Transverse colon (tissue), 4 donors: ENCODE data around the gene CPNE4. TPM values are rescaled to one million over a fixed set of nuclear protein-coding genes. Genes with fewer than 3 reads are reported as not detected.

Experiments used
- DNase-seq: peaks from one replicate; pipeline ENCODE4 v3.0.0-alpha.2; 2019
- H3K27ac ChIP-seq, 4 donors: fragments of 200-600 bp; sonication (generic); 2 replicates each; pipeline ENCODE4 v1.5.1; 2016 to 2018; ENCODE audit warnings: inconsistent platforms in 4 of 4
- H3K27me3 ChIP-seq: fragments of 200-600 bp; sonication (generic); 2 replicates; pipeline ENCODE4 v1.5.1; 2017; ENCODE audit warnings: inconsistent platforms
- H3K36me3 ChIP-seq, 4 donors: fragments of 200-600 bp; sonication (generic); 2 replicates each; pipeline ENCODE4 v1.5.1; 2017 to 2019; ENCODE audit warnings: inconsistent platforms in 4 of 4
- H3K4me1 ChIP-seq, 4 donors: fragments of 200-600 bp; sonication (generic); 2 replicates each; pipeline ENCODE4 v1.5.1; 2017 to 2020; ENCODE audit warnings: inconsistent platforms in 4 of 4
- H3K4me3 ChIP-seq, 4 donors: fragments of 200-600 bp; sonication (generic); 1 replicate in 1 of 4; 2 replicates in 3 of 4; pipeline versions ENCODE4 v1.5.1 to v1.6.1; 2017 to 2019; ENCODE audit warnings: inconsistent platforms in 4 of 4
- H3K9me3 ChIP-seq, 2 donors: fragments of 200-600 bp; sonication (generic); 2 replicates each; pipeline ENCODE4 v1.5.1; 2017 to 2019; ENCODE audit warnings: inconsistent platforms in 2 of 2
- EP300 ChIP-seq: sonication (generic); formaldehyde crosslinking; IDR thresholded peaks from one replicate; pipeline ENCODE4 v1.6.1; 2017; ENCODE audit warnings: antibody characterized with exemption, low read depth
- POLR2A ChIP-seq: fragments of 450-650 bp; IDR thresholded peaks from one replicate; pipeline ENCODE4 v1.6.1; 2016; ENCODE audit warnings: antibody characterized with exemption, mild to moderate bottlenecking, moderate library complexity
- POLR2AphosphoS5 ChIP-seq, 3 donors: sonication (generic); formaldehyde crosslinking; IDR thresholded peaks; one replicate each; pipeline ENCODE4 v1.6.1; 2016; ENCODE audit warnings: antibody characterized with exemption in 3 of 3
- WGBS, 2 donors: methylation state at CpG; one replicate each; pipeline ENCODE4 v1.1.5; 2018; ENCODE audit warnings: low coverage in 1 of 2; 5-methylcytosine and 5-hydroxymethylcytosine counted together
- in situ Hi-C, 4 donors: fragments of 200-750 bp; cut with MboI; loops; one replicate each; pipeline versions ENCODE4 v1.15.0 to v1.15.1; 2017; ENCODE audit warnings: low sequenced_read_pairs in 3 of 4, low pct_ligation_motif_present in 1 of 4, low pct_unique_long_range_greater_than_20kb in 1 of 4
- intact Hi-C: fragments of 100-400 bp; cut with DNase I; formaldehyde crosslinking; loops from one replicate; pipeline ENCODE4 v1.15.1; 2023; ENCODE audit warnings: low total_unique reads
- total RNA-seq, 4 donors: library from RNA; depleted of rRNA; stranded (reverse); fragments of >200 nt; gene quantifications; one replicate each; pipeline ENCODE4 v1.1.0, GENCODE V29; 2016
- TF ChIP-seq, protein P1 (sequence below), 5 experiments: fragments of 200-600 bp in 3 of 5; fragments of 450-650 bp in 2 of 5; sonication (generic) in 3 of 5; IDR thresholded peaks; 1 replicate in 2 of 5; 2 replicates in 3 of 5; pipeline ENCODE4 v1.5.1; 2016 to 2017; ENCODE audit warnings: antibody characterized with exemption in 5 of 5, inconsistent platforms in 3 of 5, mild to moderate bottlenecking in 2 of 5, moderate library complexity in 1 of 5

The CPNE4 gene
- total RNA-seq, 4 donors from 2014 or later, result 0.16 to 1.5 TPM; not detected in 2

DNA sequence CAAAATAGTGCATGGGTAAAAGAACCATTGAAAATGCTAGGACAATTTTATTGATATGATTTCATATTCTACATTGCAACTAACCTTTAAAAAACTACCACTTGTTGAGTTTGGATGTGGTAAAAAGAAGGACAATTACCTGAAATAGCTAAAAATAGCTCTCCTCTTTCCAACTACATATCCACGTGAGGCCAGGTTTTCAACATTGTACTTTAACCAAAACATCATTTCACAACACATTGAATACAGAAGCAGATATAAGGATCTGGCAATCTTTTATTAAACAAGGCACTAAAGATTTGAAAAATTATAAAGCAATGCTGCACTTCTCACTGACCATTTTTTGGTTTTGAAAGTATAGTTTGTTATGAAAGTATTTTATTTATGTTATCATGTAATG is 504.0 kb downstream of the CPNE4 start:
- TF ChIP-seq POLR2A, result no peak
- Histone ChIP-seq H3K9me3 (no peaks in the 10 kb centered on the region), H3K36me3 (no peaks in the 10 kb centered on the region), H3K4me3 (no peak overlapping the region), H3K27me3 (peaks cover 30% of the 10 kb centered on the region), H3K4me1 (no peaks in the 10 kb centered on the region), H3K27ac (no peak overlapping the region)
- no peak for DNase-seq
- in situ Hi-C loops (no loop called here), intact Hi-C loops (no loop called here)
- WGBS, 2 donors, result 52 to 70% methylated on average over 1 of the region's 1 CpG

DNA sequence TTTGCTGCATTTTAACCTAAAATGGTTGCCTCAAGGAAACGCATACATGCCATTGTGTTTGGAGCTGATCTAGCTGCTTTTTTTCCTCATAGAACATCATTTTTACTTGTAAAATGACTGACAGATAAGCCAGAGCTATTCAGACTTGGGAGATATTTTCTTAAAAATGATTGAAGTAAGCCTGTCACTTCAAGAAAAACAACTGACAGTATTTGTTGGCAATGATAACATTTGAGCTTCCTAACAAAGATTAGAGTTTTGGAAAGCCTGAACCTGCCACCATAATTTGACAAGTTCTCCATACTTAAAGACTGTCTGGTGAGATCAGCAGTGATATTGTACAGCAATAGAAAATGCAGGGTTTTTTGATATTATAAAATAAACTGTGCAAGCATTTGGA is 504.4 kb downstream of the CPNE4 start:
- WGBS, 2 donors, result 88 to 92% methylated on average over 1 of the region's 1 CpG
- Histone ChIP-seq H3K9me3 (no peaks in the 10 kb centered on the region), H3K27me3 (peaks cover 30% of the 10 kb centered on the region), H3K27ac (no peak overlapping the region), H3K4me1 (no peaks in the 10 kb centered on the region), H3K36me3 (no peaks in the 10 kb centered on the region), H3K4me3 (no peak overlapping the region)
- no peak for DNase-seq
- in situ Hi-C loops (no loop called here), intact Hi-C loops (no loop called here)
- no peak for TF ChIP-seq POLR2A
- TF ChIP-seq EP300, result no peak
- no peak for TF ChIP-seq POLR2AphosphoS5 (IDR thresholded peaks at IDR 0.05)
- TF ChIP-seq, protein P1, sequence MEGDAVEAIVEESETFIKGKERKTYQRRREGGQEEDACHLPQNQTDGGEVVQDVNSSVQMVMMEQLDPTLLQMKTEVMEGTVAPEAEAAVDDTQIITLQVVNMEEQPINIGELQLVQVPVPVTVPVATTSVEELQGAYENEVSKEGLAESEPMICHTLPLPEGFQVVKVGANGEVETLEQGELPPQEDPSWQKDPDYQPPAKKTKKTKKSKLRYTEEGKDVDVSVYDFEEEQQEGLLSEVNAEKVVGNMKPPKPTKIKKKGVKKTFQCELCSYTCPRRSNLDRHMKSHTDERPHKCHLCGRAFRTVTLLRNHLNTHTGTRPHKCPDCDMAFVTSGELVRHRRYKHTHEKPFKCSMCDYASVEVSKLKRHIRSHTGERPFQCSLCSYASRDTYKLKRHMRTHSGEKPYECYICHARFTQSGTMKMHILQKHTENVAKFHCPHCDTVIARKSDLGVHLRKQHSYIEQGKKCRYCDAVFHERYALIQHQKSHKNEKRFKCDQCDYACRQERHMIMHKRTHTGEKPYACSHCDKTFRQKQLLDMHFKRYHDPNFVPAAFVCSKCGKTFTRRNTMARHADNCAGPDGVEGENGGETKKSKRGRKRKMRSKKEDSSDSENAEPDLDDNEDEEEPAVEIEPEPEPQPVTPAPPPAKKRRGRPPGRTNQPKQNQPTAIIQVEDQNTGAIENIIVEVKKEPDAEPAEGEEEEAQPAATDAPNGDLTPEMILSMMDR (IDR thresholded peaks at IDR 0.05), result no peak

- TF ChIP-seq POLR2AphosphoS5 (IDR thresholded peaks at IDR 0.05) (no peak), POLR2A (no peak), EP300 (no peak)
- TF ChIP-seq, protein P1 (IDR thresholded peaks at IDR 0.05), result peak in 1 of 5 experiments; percentile 16
- peaks cover 30% of the 10 kb centered on the region for H3K27me3 ChIP-seq
- DNase-seq, result no peak
- WGBS, 2 donors, result 38% methylated on average over 37 of the region's 37 CpGs; no CpG with 5 or more reads in 1 of the 2 donors
- intact Hi-C loops (no loop called here), in situ Hi-C loops (no loop called here)
- H3K4me3 ChIP-seq, result peak overlapping the region in 2 of 4 donors; percentile 12 to 38
- H3K9me3 ChIP-seq, result no peaks in the 10 kb centered on the region
- no peak overlapping the region for H3K27ac ChIP-seq
- no peaks in the 10 kb centered on the region for H3K4me1 ChIP-seq
- H3K36me3 ChIP-seq, result no peaks in the 10 kb centered on the region
Observed at GRCh38 chr3:131526801-131527347, 507.9 kb downstream of the CPNE4 start.

GRCh38 chr3:131518680-131519079 is 516.1 kb downstream of the CPNE4 start:
- DNase-seq, result no peak
- no peaks in the 10 kb centered on the region for H3K27me3 ChIP-seq
- TF ChIP-seq EP300 (no peak), POLR2A (no peak), POLR2AphosphoS5 (IDR thresholded peaks at IDR 0.05) (no peak)
- TF ChIP-seq, protein P1 (IDR thresholded peaks at IDR 0.05), result no peak
- no peaks in the 10 kb centered on the region for H3K4me1 ChIP-seq
- intact Hi-C loops, result no loop called here
- no peaks in the 10 kb centered on the region for H3K36me3 ChIP-seq
- WGBS, 2 donors, result 88% methylated on average over 7 of the region's 7 CpGs; no CpG with 5 or more reads in 1 of the 2 donors
- H3K9me3 ChIP-seq, result no peaks in the 10 kb centered on the region
- in situ Hi-C loops, result loop anchor here in 1 of 4 donors (25.0 kb wide), 1 partner anchor 481 kb away; the partner anchor contains the start of genes ASTE1 and NEK11
- no peak overlapping the region for H3K4me3 ChIP-seq
- no peak overlapping the region for H3K27ac ChIP-seq
